SK-N-SH (cell line): Measurements from ENCODE around the gene STAB1. TPM values are rescaled to one million over a fixed set of nuclear protein-coding genes. Genes with fewer than 3 reads are reported as not detected.

Experiments used
- CTCF ChIA-PET: fragments of 300-600, 350-600 bp; formaldehyde crosslinking; extraction: SDS; loops from one replicate; lab custom pipeline; 2021; lab: Yijun Ruan, JAX
- POLR2A ChIA-PET: fragments of 350-600 bp; sonication (Branson Sonifier 250); formaldehyde crosslinking; extraction: SDS; loops from one replicate; lab custom pipeline; 2020; ENCODE audit warnings: antibody characterized with exemption, inconsistent platforms; lab: Yijun Ruan, JAX
- DNase-seq: peaks from one replicate; pipeline ENCODE4 v3.0.0; 2012
- H2AFZ ChIP-seq: fragments of 200-600 bp; sonication (generic); 2 replicates; pipeline ENCODE4 v1.8.1; 2016; ENCODE audit warnings: antibody characterized with exemption, mild to moderate bottlenecking, low read depth
- H3F3A ChIP-seq: fragments of 200-600 bp; sonication (generic); replicated peaks from 2 replicates; pipeline ENCODE3; 2016; ENCODE audit warnings: antibody characterized with exemption, mild to moderate bottlenecking; ENCODE audit not compliant: insufficient read depth
- H3K27ac ChIP-seq, 2 experiments: fragments of 200-500 bp in 1 of 2; fragments of 200-600 bp in 1 of 2; sonication (Bioruptor generic) in 1 of 2; sonication (generic), shearing (Covaris generic) in 1 of 2; 2 replicates each; pipeline versions ENCODE4 v1.5.1 to v1.6.1; 2014 to 2016; ENCODE audit warnings: low read depth in 2 of 2, inconsistent platforms in 1 of 2, low read length in 1 of 2, mild to moderate bottlenecking in 1 of 2, mixed read lengths in 1 of 2
- H3K27me3 ChIP-seq: fragments of 200-600 bp; sonication (generic), shearing (Covaris generic); 2 replicates; pipeline ENCODE4 v1.6.1; 2016; ENCODE audit warnings: mixed run types; ENCODE audit not compliant: insufficient read depth
- H3K36me3 ChIP-seq, 2 experiments: fragments of 200-500 bp in 1 of 2; fragments of 200-600 bp in 1 of 2; sonication (Bioruptor generic) in 1 of 2; sonication (generic) in 1 of 2; replicated peaks in 1 of 2; 2 replicates each; pipeline versions ENCODE3 to v1.5.1; 2014 to 2016; ENCODE audit warnings: low read length in 1 of 2, mild to moderate bottlenecking in 1 of 2; ENCODE audit not compliant: insufficient read depth in 2 of 2, control insufficient read depth in 1 of 2
- H3K4me1 ChIP-seq, 2 experiments: fragments of 200-500 bp in 1 of 2; fragments of 200-600 bp in 1 of 2; sonication (Bioruptor generic) in 1 of 2; sonication (generic), shearing (Covaris generic) in 1 of 2; 2 replicates each; pipeline versions ENCODE4 v1.5.1 to v1.6.1; 2014 to 2016; ENCODE audit warnings: low read depth in 1 of 2, low read length in 1 of 2, mixed run types in 1 of 2; ENCODE audit not compliant: insufficient read depth in 2 of 2, control insufficient read depth in 1 of 2
- H3K4me2 ChIP-seq: fragments of 200-600 bp; sonication (generic), shearing (Covaris generic); 2 replicates; pipeline ENCODE4 v1.6.1; 2017; ENCODE audit warnings: mixed run types
- H3K4me3 ChIP-seq, 2 experiments: fragments of 200-500 bp in 1 of 2; fragments of 200-600 bp in 1 of 2; sonication (Bioruptor generic) in 1 of 2; sonication (generic), shearing (Covaris generic) in 1 of 2; 2 replicates each; pipeline versions ENCODE4 v1.5.1 to v1.8.1; 2014 to 2016; ENCODE audit warnings: low read depth in 2 of 2, inconsistent platforms in 1 of 2, low read length in 1 of 2, mild to moderate bottlenecking in 1 of 2, mixed read lengths in 1 of 2, moderate library complexity in 1 of 2
- H3K79me2 ChIP-seq: fragments of 200-600 bp; sonication (generic); 2 replicates; pipeline ENCODE4 v1.8.1; 2017; ENCODE audit warnings: mild to moderate bottlenecking; ENCODE audit not compliant: insufficient read depth
- H3K9ac ChIP-seq: fragments of 200-600 bp; sonication (generic); 2 replicates; pipeline ENCODE4 v1.6.1; 2017; ENCODE audit warnings: mixed run types
- H3K9me2 ChIP-seq: fragments of 200-600 bp; sonication (generic); 2 replicates; pipeline ENCODE4 v1.6.1; 2017; ENCODE audit warnings: mixed run types
- H3K9me3 ChIP-seq: fragments of 200-600 bp; sonication (generic); 2 replicates; pipeline ENCODE4 v1.6.1; 2017; ENCODE audit warnings: mixed run types, mild to moderate bottlenecking, moderate library complexity
- H4K20me1 ChIP-seq: fragments of 200-600 bp; sonication (generic); 2 replicates; pipeline ENCODE4 v1.6.1; 2017; ENCODE audit warnings: mild to moderate bottlenecking, mixed run types; ENCODE audit not compliant: insufficient read depth
- CHD2 ChIP-seq: fragments of 150-350 bp; IDR thresholded peaks from 2 replicates; pipeline ENCODE4 v1.6.1; 2018; ENCODE audit warnings: low read length; ENCODE audit not compliant: partially characterized antibody
- EZH2phosphoT487 ChIP-seq: fragments of 200-600 bp; sonication (generic); IDR thresholded peaks from 2 replicates; pipeline ENCODE4 v1.6.1; 2017; ENCODE audit warnings: low read depth, mixed run types, mild to moderate bottlenecking, antibody characterized with exemption, moderate library complexity, borderline replicate concordance
- FOSL2 ChIP-seq: IDR thresholded peaks from 2 replicates; pipeline ENCODE4 v1.4.0; 2012; ENCODE audit warnings: low read depth, mild to moderate bottlenecking, moderate library complexity, borderline replicate concordance
- FOXJ3 ChIP-seq: sonication (generic); formaldehyde crosslinking; IDR thresholded peaks from 2 replicates; pipeline ENCODE4 v1.5.1; 2020; ENCODE audit warnings: mild to moderate bottlenecking, missing genetic modification reagents
- FOXM1 ChIP-seq: IDR thresholded peaks from 2 replicates; pipeline ENCODE4 v1.4.0; 2012; ENCODE audit warnings: low read depth, mild to moderate bottlenecking
- MEF2A ChIP-seq: IDR thresholded peaks from 2 replicates; pipeline ENCODE4 v1.4.0; 2012; ENCODE audit warnings: low read depth, borderline replicate concordance
- MXI1 ChIP-seq: IDR thresholded peaks from 2 replicates; pipeline ENCODE4 v1.6.1; 2012; ENCODE audit warnings: mild to moderate bottlenecking, low read depth, low read length, improper control_type of control experiment
- NFIC ChIP-seq: IDR thresholded peaks from 2 replicates; pipeline ENCODE4 v1.4.0; 2012; ENCODE audit warnings: borderline replicate concordance
- NRF1 ChIP-seq: IDR thresholded peaks from 2 replicates; pipeline ENCODE4 v1.6.1; 2012; ENCODE audit warnings: low read depth, mild to moderate bottlenecking, low read length
- RCOR1 ChIP-seq: fragments of 150-350 bp; IDR thresholded peaks from 2 replicates; pipeline ENCODE4 v1.6.1; 2017; ENCODE audit warnings: antibody characterized with exemption, low read length
- RFX5 ChIP-seq: IDR thresholded peaks from 2 replicates; pipeline ENCODE4 v1.6.1; 2012; ENCODE audit warnings: mild to moderate bottlenecking, improper control_type of control experiment, low read length
- SMC3 ChIP-seq: IDR thresholded peaks from 2 replicates; pipeline ENCODE4 v1.6.1; 2012; ENCODE audit warnings: low read depth, low read length, improper control_type of control experiment
- TCF12 ChIP-seq: IDR thresholded peaks from 2 replicates; pipeline ENCODE4 v1.4.0; 2012
- WGBS: methylation state at CpG from one replicate; pipeline ENCODE4 v1.1.6; 2017; ENCODE audit warnings: low lambda C conversion rate; 5-methylcytosine and 5-hydroxymethylcytosine counted together
- polyA plus RNA-seq, 3 experiments: library from polyadenylated mRNA; depleted of rRNA; stranded (reverse); fragments of >200 nt; gene quantifications; 2 replicates each; pipeline ENCODE4 v1.2.3, GENCODE V29; 2012
- TF ChIP-seq, protein P1 (sequence below): fragments of 150-350 bp; IDR thresholded peaks from 2 replicates; pipeline ENCODE4 v1.6.1; 2017; ENCODE audit warnings: antibody characterized with exemption, low read length, low read depth, borderline replicate concordance
- TF ChIP-seq, protein P2 (sequence below): IDR thresholded peaks from 2 replicates; pipeline ENCODE4 v1.4.0; 2012; ENCODE audit warnings: low read depth
- TF ChIP-seq, protein P3 (sequence below): IDR thresholded peaks from 2 replicates; pipeline ENCODE4; 2012
- TF ChIP-seq, protein P4 (sequence below): IDR thresholded peaks from 2 replicates; pipeline ENCODE4 v1.6.1; 2012; ENCODE audit warnings: mild to moderate bottlenecking, low read depth, low read length, moderate library complexity

Gene STAB1
- polyA plus RNA-seq, 1 of the 3 experiments (the other 2 are of a cell fraction) = 0.05 TPM

DNA sequence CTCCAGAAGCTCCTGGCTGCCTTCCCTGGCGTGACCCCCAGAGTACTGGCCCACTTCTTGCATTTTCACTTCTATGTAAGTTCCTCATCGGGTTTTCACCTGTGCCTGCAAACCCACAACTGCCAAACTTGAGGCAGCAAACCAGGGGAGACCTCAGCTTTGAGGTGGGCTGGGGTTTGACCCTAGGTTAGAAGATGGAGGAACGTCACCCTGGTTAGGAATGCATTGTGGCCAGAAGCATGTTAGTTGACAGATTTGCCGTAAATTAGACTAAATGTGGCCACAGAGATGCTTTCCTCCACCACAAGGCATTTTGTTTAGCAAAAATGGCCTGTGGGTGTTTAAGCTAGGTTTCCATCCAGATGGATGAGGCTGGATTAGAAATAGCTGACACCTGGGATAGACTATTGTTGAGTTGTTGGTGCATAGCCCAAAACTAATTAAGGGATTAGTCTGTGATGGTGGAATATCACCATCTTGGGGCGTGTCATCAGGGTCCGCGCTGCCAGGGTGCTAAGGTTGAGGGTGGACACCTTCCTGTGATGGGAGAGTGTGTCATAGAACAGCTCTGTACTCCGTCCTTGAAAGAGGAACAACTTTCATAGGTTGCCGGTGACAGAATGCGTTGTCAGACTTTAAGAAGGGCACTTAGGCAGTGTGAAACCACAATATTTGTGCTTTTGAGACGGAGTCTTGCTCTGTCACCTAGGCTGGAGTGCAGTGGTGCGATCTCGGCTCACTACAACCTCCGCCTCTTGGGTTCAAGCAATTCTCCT lies 36.2 kb upstream of the STAB1 start:
- Histone ChIP-seq H3F3A (peaks cover 8% of the 10 kb centered on the region), H3K9me2 (no peaks in the 10 kb centered on the region), H3K36me3 (peaks cover 37 to 45% of the 10 kb centered on the region in 2 experiments), H3K4me3 (no peak overlapping the region), H3K9me3 (no peaks in the 10 kb centered on the region), H3K27ac (no peak overlapping the region), H3K27me3 (no peaks in the 10 kb centered on the region), H2AFZ (no peak overlapping the region), H3K4me1 (peaks cover 8 to 26% of the 10 kb centered on the region in 2 experiments), H3K79me2 (peaks cover 87% of the 10 kb centered on the region), H4K20me1 (peaks cover 23% of the 10 kb centered on the region), H3K4me2 (no peak overlapping the region), H3K9ac (no peak overlapping the region)
- CTCF ChIA-PET = interaction anchor here (0.6 to 6.1 kb wide), 9 partner anchors 10 to 238 kb away, joined by 3 to 53 read pairs (median 3); no protein-coding TSS in a partner anchor
- 98% methylated on average over 14 of the region's 14 CpGs for WGBS
- POLR2A ChIA-PET = no interaction called here
- no peak for DNase-seq
- TF ChIP-seq FOSL2 = no peak
- no peak for TF ChIP-seq FOXJ3
- no peak for TF ChIP-seq NRF1
- TF ChIP-seq CHD2 = no peak
- TF ChIP-seq, protein P1, sequence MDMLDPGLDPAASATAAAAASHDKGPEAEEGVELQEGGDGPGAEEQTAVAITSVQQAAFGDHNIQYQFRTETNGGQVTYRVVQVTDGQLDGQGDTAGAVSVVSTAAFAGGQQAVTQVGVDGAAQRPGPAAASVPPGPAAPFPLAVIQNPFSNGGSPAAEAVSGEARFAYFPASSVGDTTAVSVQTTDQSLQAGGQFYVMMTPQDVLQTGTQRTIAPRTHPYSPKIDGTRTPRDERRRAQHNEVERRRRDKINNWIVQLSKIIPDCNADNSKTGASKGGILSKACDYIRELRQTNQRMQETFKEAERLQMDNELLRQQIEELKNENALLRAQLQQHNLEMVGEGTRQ = no peak
- TF ChIP-seq EZH2phosphoT487 = no peak
- TF ChIP-seq, protein P2, sequence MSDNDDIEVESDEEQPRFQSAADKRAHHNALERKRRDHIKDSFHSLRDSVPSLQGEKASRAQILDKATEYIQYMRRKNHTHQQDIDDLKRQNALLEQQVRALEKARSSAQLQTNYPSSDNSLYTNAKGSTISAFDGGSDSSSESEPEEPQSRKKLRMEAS = no peak
- TF ChIP-seq RFX5 = no peak
- no peak for TF ChIP-seq MEF2A
- no peak for TF ChIP-seq SMC3
- no peak for TF ChIP-seq FOXM1
- no peak for TF ChIP-seq NFIC
- TF ChIP-seq, protein P3, sequence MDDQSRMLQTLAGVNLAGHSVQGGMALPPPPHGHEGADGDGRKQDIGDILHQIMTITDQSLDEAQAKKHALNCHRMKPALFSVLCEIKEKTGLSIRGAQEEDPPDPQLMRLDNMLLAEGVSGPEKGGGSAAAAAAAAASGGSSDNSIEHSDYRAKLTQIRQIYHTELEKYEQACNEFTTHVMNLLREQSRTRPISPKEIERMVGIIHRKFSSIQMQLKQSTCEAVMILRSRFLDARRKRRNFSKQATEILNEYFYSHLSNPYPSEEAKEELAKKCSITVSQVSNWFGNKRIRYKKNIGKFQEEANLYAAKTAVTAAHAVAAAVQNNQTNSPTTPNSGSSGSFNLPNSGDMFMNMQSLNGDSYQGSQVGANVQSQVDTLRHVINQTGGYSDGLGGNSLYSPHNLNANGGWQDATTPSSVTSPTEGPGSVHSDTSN = no peak
- TF ChIP-seq TCF12 = no peak
- TF ChIP-seq MXI1 = no peak
- TF ChIP-seq, protein P4, sequence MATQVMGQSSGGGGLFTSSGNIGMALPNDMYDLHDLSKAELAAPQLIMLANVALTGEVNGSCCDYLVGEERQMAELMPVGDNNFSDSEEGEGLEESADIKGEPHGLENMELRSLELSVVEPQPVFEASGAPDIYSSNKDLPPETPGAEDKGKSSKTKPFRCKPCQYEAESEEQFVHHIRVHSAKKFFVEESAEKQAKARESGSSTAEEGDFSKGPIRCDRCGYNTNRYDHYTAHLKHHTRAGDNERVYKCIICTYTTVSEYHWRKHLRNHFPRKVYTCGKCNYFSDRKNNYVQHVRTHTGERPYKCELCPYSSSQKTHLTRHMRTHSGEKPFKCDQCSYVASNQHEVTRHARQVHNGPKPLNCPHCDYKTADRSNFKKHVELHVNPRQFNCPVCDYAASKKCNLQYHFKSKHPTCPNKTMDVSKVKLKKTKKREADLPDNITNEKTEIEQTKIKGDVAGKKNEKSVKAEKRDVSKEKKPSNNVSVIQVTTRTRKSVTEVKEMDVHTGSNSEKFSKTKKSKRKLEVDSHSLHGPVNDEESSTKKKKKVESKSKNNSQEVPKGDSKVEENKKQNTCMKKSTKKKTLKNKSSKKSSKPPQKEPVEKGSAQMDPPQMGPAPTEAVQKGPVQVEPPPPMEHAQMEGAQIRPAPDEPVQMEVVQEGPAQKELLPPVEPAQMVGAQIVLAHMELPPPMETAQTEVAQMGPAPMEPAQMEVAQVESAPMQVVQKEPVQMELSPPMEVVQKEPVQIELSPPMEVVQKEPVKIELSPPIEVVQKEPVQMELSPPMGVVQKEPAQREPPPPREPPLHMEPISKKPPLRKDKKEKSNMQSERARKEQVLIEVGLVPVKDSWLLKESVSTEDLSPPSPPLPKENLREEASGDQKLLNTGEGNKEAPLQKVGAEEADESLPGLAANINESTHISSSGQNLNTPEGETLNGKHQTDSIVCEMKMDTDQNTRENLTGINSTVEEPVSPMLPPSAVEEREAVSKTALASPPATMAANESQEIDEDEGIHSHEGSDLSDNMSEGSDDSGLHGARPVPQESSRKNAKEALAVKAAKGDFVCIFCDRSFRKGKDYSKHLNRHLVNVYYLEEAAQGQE = no peak
- no peak for TF ChIP-seq RCOR1
